Measurements from ENCODE around the gene KCNQ5.

DNA sequence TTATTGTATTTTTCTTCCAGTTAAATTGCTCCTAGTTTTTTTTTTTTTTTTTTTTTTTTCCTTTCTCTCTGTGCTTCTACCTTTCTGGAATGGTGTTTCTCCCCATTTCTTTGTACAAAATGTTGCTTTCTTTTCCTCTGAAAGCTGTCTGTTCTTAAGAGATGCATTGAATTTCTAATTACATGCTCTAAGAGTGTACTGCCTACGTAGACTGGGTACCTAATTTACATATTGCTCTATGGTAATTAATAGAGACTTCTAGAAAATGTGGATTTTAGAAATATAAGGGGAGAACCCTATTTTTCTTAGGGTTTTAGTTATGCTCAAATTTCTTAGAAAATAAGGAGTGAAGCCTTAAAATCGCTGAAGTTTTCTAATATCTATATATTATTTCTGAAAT, 13.8 kb downstream of the KCNQ5 start:
- TF ChIP-seq CTCF (IDR thresholded peaks at IDR 0.05; ENCODE audit: low read depth, low read length, poor library complexity, severe bottlenecking) (no peak), EZH2phosphoT487 (IDR thresholded peaks at IDR 0.05; ENCODE audit: borderline replicate concordance, low read length) (no peak)

Data from DOHH2 (cell line).